ENCODE results near the gene WDFY3.
A peak's percentile ranks its signal among the peaks of the same experiment; 100 is the strongest.
"Not testable (repeated sequence)": the region's sequence is repeated elsewhere in the genome, so short reads cannot be mapped to it uniquely, and the experiment has no call there.

Gene WDFY3

DNA sequence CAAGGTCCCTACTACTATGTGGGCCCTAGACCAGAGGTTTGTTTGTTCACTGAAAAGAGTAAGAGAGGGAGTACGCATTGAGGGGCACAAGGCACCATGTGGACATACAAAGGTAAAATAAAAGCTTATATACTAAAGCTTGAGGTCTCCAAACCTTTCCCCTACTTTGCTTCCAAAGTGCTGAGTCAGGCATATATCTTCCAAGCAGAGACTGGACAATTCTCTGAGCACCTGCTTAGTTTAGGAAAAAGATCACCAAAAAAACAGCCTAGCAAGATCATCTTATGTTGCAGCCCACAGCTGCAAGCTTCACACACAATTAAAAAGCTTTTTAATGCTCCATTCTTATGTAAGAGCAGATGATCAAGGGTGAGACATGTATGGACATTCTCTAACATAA is 119.5 kb downstream of the WDFY3 start:
- H3K27ac ChIP-seq: no peak overlapping the region

DNA sequence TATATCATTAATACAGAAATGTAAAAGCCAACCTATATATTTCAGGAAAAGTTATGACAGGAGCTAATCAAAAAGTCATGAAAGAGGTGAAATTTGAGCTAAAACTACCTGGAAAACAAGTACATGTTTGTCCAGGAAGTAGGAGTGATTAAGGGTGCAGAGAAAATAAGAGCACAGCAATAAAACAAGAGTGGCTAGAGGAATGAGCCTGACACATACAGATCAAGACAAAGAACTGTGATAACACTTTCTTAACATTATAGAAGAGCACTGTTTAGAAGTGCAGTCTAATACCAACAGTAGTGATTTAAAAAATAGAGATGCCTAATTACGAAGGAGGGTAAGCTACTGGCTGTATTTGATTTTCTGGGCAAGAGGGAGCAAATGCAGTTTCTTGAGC is 125.1 kb downstream of the WDFY3 start:
- H3K27ac ChIP-seq: no peak overlapping the region
- TF ChIP-seq, protein P1, sequence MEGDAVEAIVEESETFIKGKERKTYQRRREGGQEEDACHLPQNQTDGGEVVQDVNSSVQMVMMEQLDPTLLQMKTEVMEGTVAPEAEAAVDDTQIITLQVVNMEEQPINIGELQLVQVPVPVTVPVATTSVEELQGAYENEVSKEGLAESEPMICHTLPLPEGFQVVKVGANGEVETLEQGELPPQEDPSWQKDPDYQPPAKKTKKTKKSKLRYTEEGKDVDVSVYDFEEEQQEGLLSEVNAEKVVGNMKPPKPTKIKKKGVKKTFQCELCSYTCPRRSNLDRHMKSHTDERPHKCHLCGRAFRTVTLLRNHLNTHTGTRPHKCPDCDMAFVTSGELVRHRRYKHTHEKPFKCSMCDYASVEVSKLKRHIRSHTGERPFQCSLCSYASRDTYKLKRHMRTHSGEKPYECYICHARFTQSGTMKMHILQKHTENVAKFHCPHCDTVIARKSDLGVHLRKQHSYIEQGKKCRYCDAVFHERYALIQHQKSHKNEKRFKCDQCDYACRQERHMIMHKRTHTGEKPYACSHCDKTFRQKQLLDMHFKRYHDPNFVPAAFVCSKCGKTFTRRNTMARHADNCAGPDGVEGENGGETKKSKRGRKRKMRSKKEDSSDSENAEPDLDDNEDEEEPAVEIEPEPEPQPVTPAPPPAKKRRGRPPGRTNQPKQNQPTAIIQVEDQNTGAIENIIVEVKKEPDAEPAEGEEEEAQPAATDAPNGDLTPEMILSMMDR (conservative IDR thresholded peaks at IDR 0.05): no peak

More for the DNA sequence above, 119.5 kb downstream of the WDFY3 start:
- TF ChIP-seq, protein P1 (conservative IDR thresholded peaks at IDR 0.05): no peak

DNA sequence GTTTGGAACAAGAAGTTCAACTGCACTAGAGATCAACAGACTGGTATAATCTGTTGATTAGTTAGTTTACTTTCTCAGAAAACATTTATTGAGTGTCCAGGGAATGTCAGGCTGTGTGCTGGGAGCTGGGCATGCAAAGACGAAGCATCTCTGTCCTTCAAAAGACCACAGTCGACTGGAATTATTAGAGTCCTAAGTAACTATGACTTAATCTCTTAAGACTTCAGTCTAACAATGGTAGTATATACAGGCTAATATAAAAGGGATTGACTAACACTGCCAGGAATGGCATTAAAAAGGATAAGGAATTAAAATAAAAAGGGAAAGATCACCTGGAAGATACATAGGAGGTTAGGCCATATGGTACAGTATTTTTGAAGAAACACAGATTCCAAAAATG is 128.7 kb downstream of the WDFY3 start:
- TF ChIP-seq, protein P1 (conservative IDR thresholded peaks at IDR 0.05): no peak
- no peak overlapping the region for H3K27ac ChIP-seq

DNA sequence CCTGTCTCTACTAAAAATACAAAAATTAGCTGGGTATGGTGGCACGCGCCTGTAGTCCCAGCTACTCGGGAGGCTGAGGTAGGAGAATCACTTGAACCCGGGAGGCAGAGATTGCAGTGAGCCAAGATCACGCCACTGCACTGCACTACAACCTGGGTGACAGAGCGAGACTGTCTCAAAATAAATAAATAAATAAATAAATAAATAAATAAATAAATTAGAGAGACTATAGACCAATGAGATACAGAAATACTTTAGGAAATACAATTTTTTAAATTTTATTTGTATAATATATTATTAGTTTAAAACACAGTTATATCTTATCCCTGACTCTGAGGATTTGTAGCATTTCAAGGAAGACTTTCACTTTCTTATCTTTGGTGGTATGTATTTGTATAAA is 136.9 kb downstream of the WDFY3 start:
- not testable (repeated sequence) for H3K27ac ChIP-seq

DNA sequence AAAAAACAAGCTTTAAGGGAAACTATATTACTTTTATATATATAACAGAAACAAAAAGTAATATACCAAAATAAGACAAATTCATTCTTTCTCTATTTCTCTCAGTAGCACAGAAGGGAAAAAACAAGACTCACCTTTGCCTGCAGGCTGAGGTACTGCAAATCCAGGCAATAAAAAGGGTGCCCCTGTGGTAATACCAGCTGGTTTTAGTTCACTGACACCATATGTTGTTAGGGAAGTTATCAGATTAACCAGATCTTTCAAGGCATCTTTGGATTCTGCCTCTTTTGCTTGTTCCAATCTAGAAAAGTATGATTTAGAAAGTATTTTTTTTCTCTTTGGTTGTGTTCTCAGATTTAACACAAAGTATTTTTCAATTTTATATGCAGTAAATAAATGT is 139.8 kb downstream of the WDFY3 start:
- TF ChIP-seq, protein P1 (conservative IDR thresholded peaks at IDR 0.05): no peak
- H3K27ac ChIP-seq: no peak overlapping the region

DNA sequence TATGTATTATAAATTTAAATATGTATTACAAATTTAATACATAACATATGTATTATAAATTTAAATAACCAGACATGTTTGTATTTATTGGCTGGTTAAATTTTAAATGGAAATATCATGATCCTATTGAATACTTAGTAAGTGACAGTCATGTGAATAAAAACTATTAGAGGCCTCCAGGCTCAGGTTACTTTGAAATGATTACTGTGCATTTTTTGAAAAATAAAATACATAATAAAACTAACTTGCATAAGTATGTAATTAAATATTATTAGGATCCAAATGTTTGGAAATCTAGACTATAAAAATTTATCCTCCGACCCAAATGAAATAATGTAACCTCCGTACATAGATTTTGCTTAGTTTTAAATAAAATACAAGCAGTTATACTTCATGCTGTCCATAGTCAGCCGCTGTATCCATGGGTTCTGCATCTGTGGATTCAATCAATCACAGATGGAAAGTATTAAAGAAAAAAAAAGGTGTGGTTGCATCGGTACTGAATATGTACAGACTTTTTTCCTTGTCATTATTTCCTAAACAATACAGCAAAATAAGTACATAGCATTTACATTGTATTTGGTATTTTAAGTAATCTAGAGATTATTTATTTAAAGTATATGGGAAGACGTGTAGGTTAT is 140.7 kb downstream of the WDFY3 start:
- H3K27ac ChIP-seq: no peak overlapping the region
- TF ChIP-seq, protein P1 (conservative IDR thresholded peaks at IDR 0.05): no peak

DNA sequence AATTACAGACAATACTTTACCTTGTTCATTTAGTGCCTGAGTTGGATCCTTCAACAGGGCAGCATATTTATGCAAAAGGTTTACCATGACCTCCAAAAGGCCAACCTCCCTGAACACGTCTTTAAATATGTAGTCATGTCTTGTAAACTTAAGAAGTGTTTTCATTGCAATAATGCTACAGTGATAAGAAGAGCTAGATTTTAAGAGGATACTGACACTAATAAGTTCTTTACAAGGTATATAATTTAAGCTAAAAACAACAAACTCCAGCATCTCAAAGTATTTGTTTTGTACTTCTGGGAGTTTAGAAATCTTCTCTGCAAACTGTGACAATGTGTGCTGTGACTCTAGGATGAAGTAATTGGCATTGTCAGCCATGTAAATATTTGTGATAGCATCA is 145.4 kb downstream of the WDFY3 start:
- peak overlapping the region; percentile 15; the same call in 1 of the 2 replicates for H3K27ac ChIP-seq
- TF ChIP-seq, protein P1 (conservative IDR thresholded peaks at IDR 0.05): no peak

DNA sequence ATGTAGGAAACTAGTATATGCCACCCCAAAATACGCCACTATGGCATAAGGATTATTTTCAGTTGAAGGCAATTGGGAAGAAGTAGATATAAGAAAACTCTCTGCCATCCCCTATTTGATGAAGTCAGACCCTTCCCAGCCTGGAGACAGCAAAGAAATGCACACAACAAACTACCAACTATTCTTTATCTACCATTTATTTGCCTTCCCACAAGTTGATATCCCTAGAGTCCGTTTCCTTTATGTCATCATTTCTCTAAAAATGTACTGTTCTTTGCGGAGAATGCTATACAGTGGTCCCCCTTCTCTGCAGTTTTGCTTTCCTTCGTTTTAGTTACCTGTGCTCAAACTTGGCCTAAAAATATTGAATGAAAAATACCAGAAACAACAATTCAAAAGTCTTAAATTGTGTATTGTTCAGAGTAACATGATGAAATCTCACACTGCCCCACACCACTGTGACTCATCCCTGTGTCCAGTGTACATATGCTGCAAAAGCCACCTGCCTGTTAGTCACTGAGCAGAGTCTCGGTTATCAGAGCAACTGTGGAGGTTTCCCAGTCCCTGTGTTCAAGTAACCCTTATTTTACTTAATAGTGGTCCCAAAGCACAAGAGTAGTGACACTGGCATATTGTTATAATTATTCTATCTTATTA is 152.3 kb downstream of the WDFY3 start:
- TF ChIP-seq, protein P1 (conservative IDR thresholded peaks at IDR 0.05): no peak
- no peak overlapping the region for H3K27ac ChIP-seq
